PC-9 (cell line): ENCODE results near the gene DCP2. TPM values are rescaled to one million over a fixed set of nuclear protein-coding genes. Genes with fewer than 3 reads are reported as not detected.

ENCODE experiments used
- BruUV-seq: library from RNA; stranded (reverse); fragments of 400-500 nt; replicated peaks from 2 replicates; lab custom pipeline; 2021; lab: Mats Ljungman, UMichigan
- CTCF ChIA-PET: fragments of 300-600 bp; sonication (Branson Sonifier 250); formaldehyde crosslinking; loops from one replicate; lab custom pipeline; 2022; ENCODE audit warnings: antibody characterized with exemption; lab: Charles Lee
- POLR2A ChIA-PET: fragments of 300-600 bp; sonication (Branson Sonifier 250); formaldehyde crosslinking; loops from one replicate; lab custom pipeline; 2022; ENCODE audit warnings: antibody characterized with exemption; ENCODE audit not compliant: unreplicated experiment; lab: Charles Lee
- DNase-seq, 2 experiments: peaks; one replicate each; pipeline versions ENCODE4 v3.0.0 to v3.0.0-alpha.2; 2015 to 2022; ENCODE audit warnings: mixed read lengths in 1 of 2
- H2AFZ ChIP-seq: fragments of 200-600 bp; sonication (generic); 2 replicates; pipeline ENCODE4 v1.8.1; 2017; ENCODE audit warnings: antibody characterized with exemption
- H3F3A ChIP-seq: fragments of 200-600 bp; sonication (generic); 2 replicates; pipeline ENCODE4 v1.8.1; 2017; ENCODE audit warnings: antibody characterized with exemption, mild to moderate bottlenecking, low read depth; ENCODE audit not compliant: insufficient read depth
- H3K27ac ChIP-seq: fragments of 200-600 bp; sonication (generic); 2 replicates; pipeline ENCODE4 v1.6.1; 2016; ENCODE audit warnings: mixed run types
- H3K27me3 ChIP-seq: fragments of 200-600 bp; sonication (generic); 2 replicates; pipeline ENCODE4 v1.6.1; 2016; ENCODE audit warnings: low read depth, mixed run types; ENCODE audit not compliant: insufficient read depth
- H3K36me3 ChIP-seq: fragments of 200-600 bp; sonication (generic); 2 replicates; pipeline ENCODE4 v1.6.1; 2016; ENCODE audit warnings: low read depth, mixed run types
- H3K4me1 ChIP-seq: fragments of 200-600 bp; sonication (generic); replicated peaks from 2 replicates; pipeline ENCODE4 v1.6.1; 2016; ENCODE audit warnings: mixed run types; ENCODE audit not compliant: insufficient read depth
- H3K4me2 ChIP-seq: fragments of 200-600 bp; sonication (generic); 2 replicates; pipeline ENCODE4 v1.6.1; 2017; ENCODE audit warnings: mixed run types
- H3K4me3 ChIP-seq: fragments of 200-600 bp; sonication (generic); 2 replicates; pipeline ENCODE4 v1.6.1; 2016; ENCODE audit warnings: mixed run types
- H3K79me2 ChIP-seq: fragments of 200-600 bp; sonication (generic); 2 replicates; pipeline ENCODE4 v1.6.1; 2017; ENCODE audit warnings: low read depth, mixed run types
- H3K9me2 ChIP-seq: fragments of 200-600 bp; sonication (generic); 2 replicates; pipeline ENCODE4 v1.8.1; 2017; ENCODE audit warnings: mild to moderate bottlenecking; ENCODE audit not compliant: insufficient read depth
- H3K9me3 ChIP-seq: fragments of 200-600 bp; sonication (generic); 2 replicates; pipeline ENCODE4 v1.8.1; 2016; ENCODE audit warnings: low read depth; ENCODE audit not compliant: insufficient read depth
- H4K20me1 ChIP-seq: fragments of 200-600 bp; sonication (generic); 2 replicates; pipeline ENCODE4 v1.8.1; 2017; ENCODE audit not compliant: insufficient read depth
- EZH2 ChIP-seq: fragments of 200-600 bp; sonication (generic); IDR thresholded peaks from 2 replicates; pipeline ENCODE4 v1.8.0; 2017; ENCODE audit warnings: antibody characterized with exemption, low read depth
- intact Hi-C: fragments of 100-400 bp; cut with micrococcal nuclease; formaldehyde crosslinking; loops from one replicate; pipeline ENCODE4 v1.10.0; 2022; ENCODE audit not compliant: unreplicated experiment
- total RNA-seq: library from RNA; stranded (reverse); gene quantifications from 2 replicates; pipeline ENCODE4 v1.2.3, GENCODE V29; 2021
- TF ChIP-seq, protein P1 (sequence below): fragments of 200-600 bp; sonication (generic); conservative IDR thresholded peaks from 2 replicates; pipeline ENCODE4 v1.6.1; 2017; ENCODE audit warnings: mixed run types, antibody characterized with exemption, mild to moderate bottlenecking, moderate library complexity

Gene DCP2
- total RNA-seq, 1 experiment from 2014 or later, result 45.6 TPM

- H3K36me3 ChIP-seq, result no peaks in the 10 kb centered on the region
- no peaks in the 10 kb centered on the region for H3K27me3 ChIP-seq
- H3K27ac ChIP-seq, result no peak overlapping the region
- H3F3A ChIP-seq, result no peaks in the 10 kb centered on the region
- TF ChIP-seq, protein P1, sequence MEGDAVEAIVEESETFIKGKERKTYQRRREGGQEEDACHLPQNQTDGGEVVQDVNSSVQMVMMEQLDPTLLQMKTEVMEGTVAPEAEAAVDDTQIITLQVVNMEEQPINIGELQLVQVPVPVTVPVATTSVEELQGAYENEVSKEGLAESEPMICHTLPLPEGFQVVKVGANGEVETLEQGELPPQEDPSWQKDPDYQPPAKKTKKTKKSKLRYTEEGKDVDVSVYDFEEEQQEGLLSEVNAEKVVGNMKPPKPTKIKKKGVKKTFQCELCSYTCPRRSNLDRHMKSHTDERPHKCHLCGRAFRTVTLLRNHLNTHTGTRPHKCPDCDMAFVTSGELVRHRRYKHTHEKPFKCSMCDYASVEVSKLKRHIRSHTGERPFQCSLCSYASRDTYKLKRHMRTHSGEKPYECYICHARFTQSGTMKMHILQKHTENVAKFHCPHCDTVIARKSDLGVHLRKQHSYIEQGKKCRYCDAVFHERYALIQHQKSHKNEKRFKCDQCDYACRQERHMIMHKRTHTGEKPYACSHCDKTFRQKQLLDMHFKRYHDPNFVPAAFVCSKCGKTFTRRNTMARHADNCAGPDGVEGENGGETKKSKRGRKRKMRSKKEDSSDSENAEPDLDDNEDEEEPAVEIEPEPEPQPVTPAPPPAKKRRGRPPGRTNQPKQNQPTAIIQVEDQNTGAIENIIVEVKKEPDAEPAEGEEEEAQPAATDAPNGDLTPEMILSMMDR, result no peak
- no peak for TF ChIP-seq EZH2
- no TSS peak for BruUV-seq
- H3K79me2 ChIP-seq, result no peaks in the 10 kb centered on the region
- H4K20me1 ChIP-seq, result no peaks in the 10 kb centered on the region
- H3K9me3 ChIP-seq, result no peaks in the 10 kb centered on the region
- POLR2A ChIA-PET, result interaction anchor here (0.6 kb wide), 1 partner anchor 473 kb away, joined by 4 read pairs; the partner anchor contains the start of gene YTHDC2
- no peaks in the 10 kb centered on the region for H3K4me1 ChIP-seq
- H3K4me3 ChIP-seq, result no peak overlapping the region
- no peak overlapping the region for H3K4me2 ChIP-seq
- no peak overlapping the region for H2AFZ ChIP-seq
- CTCF ChIA-PET, result no interaction called here
- DNase-seq, result no peak
- H3K9me2 ChIP-seq, result no peaks in the 10 kb centered on the region
- intact Hi-C loops, result no loop called here
Observed at GRCh38 chr5:113040672-113041260, 64.2 kb downstream of the DCP2 start.

DNA sequence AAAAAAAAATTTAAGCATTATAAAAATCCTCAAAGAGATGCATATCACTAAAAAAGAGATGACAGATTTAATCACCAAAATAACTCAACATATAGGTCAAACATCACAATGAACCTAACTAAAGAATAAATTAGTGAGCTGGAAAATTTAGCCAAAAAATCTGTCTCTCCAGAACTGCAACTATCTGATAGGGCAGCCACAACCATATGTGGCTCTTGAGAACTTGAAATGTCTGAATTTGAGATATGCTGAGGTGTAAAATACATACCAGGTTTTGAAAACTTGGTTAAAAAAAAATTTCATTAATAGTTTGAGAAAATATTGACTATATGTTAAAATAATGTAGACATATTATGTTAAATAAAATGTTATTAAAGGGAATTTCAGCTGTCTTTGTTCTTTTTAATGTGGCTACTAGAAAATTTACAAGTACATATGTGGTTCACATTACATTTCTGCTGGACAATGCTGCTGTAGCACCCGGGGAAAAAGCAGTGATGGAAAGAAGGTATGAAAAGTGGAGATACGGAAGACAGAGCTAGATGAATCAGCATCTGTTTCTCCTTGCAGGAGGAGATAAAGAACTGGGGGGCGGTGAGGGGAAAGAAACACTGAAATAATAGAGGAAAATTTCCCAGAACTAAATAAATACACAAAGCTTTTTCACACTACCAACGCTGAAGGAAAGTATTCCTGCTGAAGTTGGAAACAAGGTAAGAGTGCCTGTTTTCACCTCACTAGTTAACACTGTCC, 66.1 kb downstream of the DCP2 start:
- no peak overlapping the region for H3K4me3 ChIP-seq
- H3K4me1 ChIP-seq, result 0 out of 2 replicates have a peak, but pooled peaks cover 3% of the 10 kb centered on the region
- POLR2A ChIA-PET, result no interaction called here
- no peaks in the 10 kb centered on the region for H3K27me3 ChIP-seq
- H4K20me1 ChIP-seq, result no peaks in the 10 kb centered on the region
- intact Hi-C loops, result no loop called here
- no peaks in the 10 kb centered on the region for H3K9me3 ChIP-seq
- no peak for DNase-seq
- H3K9me2 ChIP-seq, result no peaks in the 10 kb centered on the region
- H3K4me2 ChIP-seq, result no peak overlapping the region
- no peak overlapping the region for H2AFZ ChIP-seq
- no TSS peak for BruUV-seq
- H3K27ac ChIP-seq, result no peak overlapping the region
- H3K79me2 ChIP-seq, result no peaks in the 10 kb centered on the region
- TF ChIP-seq EZH2, result no peak
- TF ChIP-seq, protein P1, result no peak
- no peaks in the 10 kb centered on the region for H3F3A ChIP-seq
- CTCF ChIA-PET, result no interaction called here
- H3K36me3 ChIP-seq, result no peaks in the 10 kb centered on the region

GRCh38 chr5:113043491-113043931, 66.9 kb downstream of the DCP2 start:
- CTCF ChIA-PET, result no interaction called here
- H3K36me3 ChIP-seq, result no peaks in the 10 kb centered on the region
- H2AFZ ChIP-seq, result no peak overlapping the region
- no peak for DNase-seq
- no peaks in the 10 kb centered on the region for H3K9me2 ChIP-seq
- TF ChIP-seq, protein P1, result no peak
- no peak for TF ChIP-seq EZH2
- H3F3A ChIP-seq, result no peaks in the 10 kb centered on the region
- no TSS peak for BruUV-seq
- no peak overlapping the region for H3K4me2 ChIP-seq
- no peaks in the 10 kb centered on the region for H4K20me1 ChIP-seq
- POLR2A ChIA-PET, result no interaction called here
- intact Hi-C loops, result no loop called here
- no peak overlapping the region for H3K4me3 ChIP-seq
- H3K9me3 ChIP-seq, result no peaks in the 10 kb centered on the region
- H3K79me2 ChIP-seq, result no peaks in the 10 kb centered on the region
- H3K27me3 ChIP-seq, result no peaks in the 10 kb centered on the region
- H3K4me1 ChIP-seq, result 0 out of 2 replicates have a peak, but pooled peaks cover 4% of the 10 kb centered on the region
- H3K27ac ChIP-seq, result no peak overlapping the region
